ENCODE data around the gene BCL2L11.

- no peak for TF ChIP-seq EZH2 (IDR thresholded peaks at IDR 0.05)
- TF ChIP-seq POLR2AphosphoS5 (IDR thresholded peaks at IDR 0.05; ENCODE audit: borderline replicate concordance, low read depth, low read length), result no peak
Observed at GRCh38 chr2:111116011-111116746, 4.5 kb upstream of the BCL2L11 start.
